Endodermal cell (in vitro differentiated cells): Measurements from ENCODE around the gene LRRN3. TPM values are rescaled to one million over a fixed set of nuclear protein-coding genes. Genes with fewer than 3 reads are reported as not detected.

Experiments used
- DNase-seq: peaks from one replicate; pipeline ENCODE4 v3.0.0-alpha.2; 2017
- H3K27ac ChIP-seq: 2 replicates; pipeline ENCODE4 v1.5.1; 2013; ENCODE audit warnings: mild to moderate bottlenecking, low read depth, low read length, moderate library complexity
- H3K27me3 ChIP-seq: 2 replicates; pipeline ENCODE4 v1.6.1; 2013; ENCODE audit warnings: mild to moderate bottlenecking, low read length, moderate library complexity; ENCODE audit not compliant: insufficient read depth, control insufficient read depth, poor library complexity, severe bottlenecking
- H3K36me3 ChIP-seq: 2 replicates; pipeline ENCODE4 v1.7.0; 2013; ENCODE audit warnings: mild to moderate bottlenecking, low read length, moderate library complexity; ENCODE audit not compliant: control insufficient read depth, insufficient read depth
- H3K4me1 ChIP-seq: one replicate; pipeline ENCODE4 v1.7.0; 2013; ENCODE audit warnings: low read length; ENCODE audit not compliant: control insufficient read depth, insufficient read depth
- H3K4me3 ChIP-seq: 2 replicates; pipeline ENCODE4 v1.5.1; 2013; ENCODE audit warnings: mild to moderate bottlenecking, low read length, moderate library complexity
- H3K9ac ChIP-seq: 2 replicates; pipeline ENCODE4 v1.6.1; 2013; ENCODE audit warnings: mild to moderate bottlenecking, low read length, moderate library complexity; ENCODE audit not compliant: poor library complexity, severe bottlenecking; ENCODE audit errors: extremely low read depth
- H3K9me3 ChIP-seq: 2 replicates; pipeline ENCODE4 v1.6.1; 2013; ENCODE audit warnings: mild to moderate bottlenecking, low read length, moderate library complexity; ENCODE audit not compliant: control insufficient read depth
- H3K27ac Mint-ChIP-seq: 2 replicates; pipeline ENCODE4 v1.8.0; 2020; ENCODE audit warnings: mixed read lengths
- H3K27me3 Mint-ChIP-seq: 2 replicates; pipeline ENCODE4 v1.8.0; 2021; ENCODE audit warnings: mild to moderate bottlenecking, mixed read lengths; ENCODE audit not compliant: insufficient read depth
- H3K36me3 Mint-ChIP-seq: 2 replicates; pipeline ENCODE4 v1.8.0; 2020; ENCODE audit warnings: low read depth, mixed read lengths
- H3K4me1 Mint-ChIP-seq: 2 replicates; pipeline ENCODE4 v1.8.0; 2020; ENCODE audit warnings: mixed read lengths
- H3K4me3 Mint-ChIP-seq: 2 replicates; pipeline ENCODE4 v1.8.0; 2020; ENCODE audit warnings: mild to moderate bottlenecking, moderate library complexity, mixed read lengths
- H3K9me3 Mint-ChIP-seq: 2 replicates; pipeline ENCODE4 v1.8.0; 2020; ENCODE audit warnings: mild to moderate bottlenecking, mixed read lengths
- CTCF ChIP-seq: fragments of 200-600 bp; sonication (generic); conservative IDR thresholded peaks from 2 replicates; pipeline ENCODE4 v1.5.0; 2021; ENCODE audit warnings: antibody characterized with exemption, mild to moderate bottlenecking
- WGBS, 2 experiments: methylation state at CpG; one replicate each; pipeline versions ENCODE4 v1.1.5 to v1.1.7; 2013; ENCODE audit warnings: missing lambda C conversion rate in 2 of 2, mixed read lengths in 1 of 2; ENCODE audit not compliant: insufficient coverage in 1 of 2, insufficient read length in 1 of 2; 5-methylcytosine and 5-hydroxymethylcytosine counted together
- total RNA-seq, 2 donors: library from RNA; stranded (reverse); fragmentation: NEBNext Ultra II Directional in 1 of 2; extraction: Animal tissue kit (Norgen Biotek cat#: 25700) in 1 of 2; gene quantifications; 2 replicates in 1 of 2; 3 replicates in 1 of 2; pipeline ENCODE4 v1.2.1, GENCODE V29; 2021

The LRRN3 gene
- total RNA-seq, 2 donors from 2014 or later, result 1.3 TPM; not detected in 1

GRCh38 chr7:111076205-111076604, 14.7 kb upstream of the LRRN3 start:
- no peak overlapping the region for H3K27ac ChIP-seq
- no peak overlapping the region for H3K4me3 Mint-ChIP-seq

GRCh38 chr7:111077001-111077400, 13.9 kb upstream of the LRRN3 start:
- WGBS, 2 experiments, result 96% methylated on average over 2 of the region's 2 CpGs; no CpG with 5 or more reads in 1 of the 2 experiments
- Histone ChIP-seq H3K4me3 (no peak overlapping the region), H3K27ac (no peak overlapping the region), H3K4me1 (no peaks in the 10 kb centered on the region), H3K9ac (no peak overlapping the region), H3K27me3 (no peaks in the 10 kb centered on the region), H3K36me3 (no peaks in the 10 kb centered on the region), H3K9me3 (no peaks in the 10 kb centered on the region)
- DNase-seq, result no peak
- H3K9me3 Mint-ChIP-seq, result no peaks in the 10 kb centered on the region
- no peak overlapping the region for H3K27ac Mint-ChIP-seq
- H3K4me3 Mint-ChIP-seq, result no peak overlapping the region
- H3K27me3 Mint-ChIP-seq, result no peaks in the 10 kb centered on the region
- peaks cover 21% of the 10 kb centered on the region for H3K4me1 Mint-ChIP-seq
- no peak for TF ChIP-seq CTCF
- no peaks in the 10 kb centered on the region for H3K36me3 Mint-ChIP-seq

More at GRCh38 chr7:111076205-111076604, 14.7 kb upstream of the LRRN3 start:
- Mint-ChIP-seq H3K9me3 (no peaks in the 10 kb centered on the region), H3K27ac (no peak overlapping the region), H3K27me3 (no peaks in the 10 kb centered on the region), H3K36me3 (no peaks in the 10 kb centered on the region), H3K4me1 (peaks cover 17% of the 10 kb centered on the region)
- H3K4me3 ChIP-seq, result no peak overlapping the region
- no peaks in the 10 kb centered on the region for H3K36me3 ChIP-seq
- H3K9ac ChIP-seq, result no peak overlapping the region
- H3K27me3 ChIP-seq, result no peaks in the 10 kb centered on the region
- no peaks in the 10 kb centered on the region for H3K9me3 ChIP-seq
- H3K4me1 ChIP-seq, result no peaks in the 10 kb centered on the region
- TF ChIP-seq CTCF, result no peak
- no peak for DNase-seq

DNA sequence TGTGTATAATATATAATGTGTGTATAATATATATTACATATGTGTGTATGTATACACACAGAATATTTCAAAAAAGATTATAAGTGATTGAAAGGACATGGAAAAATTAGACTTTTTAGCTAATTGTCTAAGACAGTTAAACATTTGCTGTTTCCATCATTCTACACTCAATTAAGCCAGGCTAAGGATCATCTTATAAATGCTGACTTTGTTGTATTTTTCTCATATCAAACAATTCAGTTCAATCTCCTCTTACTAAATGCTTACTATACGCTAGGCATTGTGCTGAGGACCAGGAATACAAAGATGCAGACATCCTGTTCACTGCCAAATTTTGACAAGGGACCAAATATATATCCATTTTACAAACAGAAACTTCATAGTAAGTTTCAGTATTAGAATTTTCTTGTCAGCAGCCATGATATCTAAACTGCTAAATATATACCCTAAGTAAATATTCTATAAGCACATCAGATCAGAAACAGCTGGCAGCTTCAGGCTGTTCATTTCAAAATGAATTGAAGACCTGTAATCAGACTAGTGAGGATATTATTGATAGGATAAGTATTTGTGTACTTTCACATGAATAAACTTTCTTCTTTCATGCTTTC, 10.3 kb upstream of the LRRN3 start:
- Mint-ChIP-seq H3K4me3 (no peak overlapping the region), H3K36me3 (no peaks in the 10 kb centered on the region), H3K4me1 (peaks cover 12% of the 10 kb centered on the region), H3K9me3 (no peaks in the 10 kb centered on the region), H3K27ac (no peak overlapping the region), H3K27me3 (no peaks in the 10 kb centered on the region)
- no peak for DNase-seq
- WGBS, 2 experiments, result 93 to 100% methylated on average over 1 of the region's 1 CpG
- no peaks in the 10 kb centered on the region for H3K36me3 ChIP-seq
- no peak overlapping the region for H3K27ac ChIP-seq
- H3K27me3 ChIP-seq, result no peaks in the 10 kb centered on the region
- no peak for TF ChIP-seq CTCF
- no peaks in the 10 kb centered on the region for H3K4me1 ChIP-seq
- H3K9me3 ChIP-seq, result no peaks in the 10 kb centered on the region
- no peak overlapping the region for H3K4me3 ChIP-seq
- H3K9ac ChIP-seq, result no peak overlapping the region
